K562 (cell line): ENCODE results near the gene SYT15.

ENCODE experiments used
- DACH1 ChIP-seq: fragments of 450-650 bp; IDR thresholded peaks from 2 replicates; pipeline ENCODE4 v1.6.1; 2018; ENCODE audit not compliant: partially characterized antibody
- FOXK1 ChIP-seq: sonication (generic); formaldehyde crosslinking; IDR thresholded peaks from 2 replicates; pipeline ENCODE4 v1.8.0; 2022; ENCODE audit warnings: missing genetic modification reagents, mild to moderate bottlenecking, borderline replicate concordance
- PTTG1 ChIP-seq: fragments of 450-650 bp; IDR thresholded peaks from 2 replicates; pipeline ENCODE4 v1.6.1; 2016; ENCODE audit warnings: low read depth, mild to moderate bottlenecking, missing genetic modification characterization, missing compliant biosample characterization

GRCh38 chr10:46545861-46546590 is 32.9 kb upstream of the SYT15 start:
- TF ChIP-seq FOXK1: no peak
- TF ChIP-seq PTTG1 (tag): no peak
- TF ChIP-seq DACH1: no peak
